Right lobe of liver (tissue), 4 donors: Measurements from ENCODE around the gene MON1A.

Experiments used
- CTCF ChIP-seq, 4 donors: fragments of 200-600 bp in 3 of 4; fragments of 450-650 bp in 1 of 4; IDR thresholded peaks; one replicate each; pipeline versions ENCODE4 v1.5.1 to v1.8.0; 2016 to 2022; ENCODE audit warnings: antibody characterized with exemption in 4 of 4, mild to moderate bottlenecking in 2 of 4
- POLR2A ChIP-seq: fragments of 450-650 bp; IDR thresholded peaks from one replicate; pipeline ENCODE4 v1.6.1; 2017; ENCODE audit warnings: antibody characterized with exemption, mild to moderate bottlenecking
- donor health status: DM: no; HTN: no; CAD: no.
- donor health status: DM: no; HTN: no; CAD: no.
- donor health status: DM: no; HTN: yes; CAD: no.

- TF ChIP-seq CTCF (IDR thresholded peaks at IDR 0.05) (no peak), POLR2A (no peak)
Observed at GRCh38 chr3:49924683-49925082, 4.9 kb downstream of the MON1A start.
